ENCODE data around the gene GRIN3A.
"Not testable (repeated sequence)": the region's sequence is repeated elsewhere in the genome, so short reads cannot be mapped to it uniquely, and the experiment has no call there.

Gene GRIN3A

GRCh38 chr9:101579711-101580545 is 158.5 kb downstream of the GRIN3A start:
- DNase-seq (ENCODE audit: low spot score) (no peak), FAIRE-seq (no peak)

GRCh38 chr9:101578378-101578777 is 160.1 kb downstream of the GRIN3A start:
- FAIRE-seq = no peak
- no peak for DNase-seq (ENCODE audit: low spot score)

GRCh38 chr9:101574731-101575333 is 163.6 kb downstream of the GRIN3A start:
- FAIRE-seq = no peak
- no peak for DNase-seq (ENCODE audit: low spot score)

- DNase-seq (ENCODE audit: low spot score) (no peak), FAIRE-seq (no peak)
Observed at GRCh38 chr9:101572316-101572715, 166.1 kb downstream of the GRIN3A start.

GRCh38 chr9:101571114-101571513 is 167.3 kb downstream of the GRIN3A start:
- no peak for DNase-seq (ENCODE audit: low spot score)
- FAIRE-seq = no peak

GRCh38 chr9:101569741-101570501 is 168.5 kb downstream of the GRIN3A start:
- DNase-seq (ENCODE audit: low spot score) = no peak
- no peak for FAIRE-seq

GRCh38 chr9:101567725-101568350 is 170.6 kb downstream of the GRIN3A start:
- DNase-seq (ENCODE audit: low spot score) (no peak), FAIRE-seq (no peak)

- FAIRE-seq (no peak), DNase-seq (ENCODE audit: low spot score) (peak; percentile 28)
Observed at GRCh38 chr9:101566904-101567724, 171.3 kb downstream of the GRIN3A start.

- no peak for FAIRE-seq
- no peak for DNase-seq (ENCODE audit: low spot score)
Observed at GRCh38 chr9:101564252-101564651, 174.2 kb downstream of the GRIN3A start.

GRCh38 chr9:101562966-101563365 is 175.5 kb downstream of the GRIN3A start:
- FAIRE-seq = no peak

GRCh38 chr9:101561740-101562139 is 176.7 kb downstream of the GRIN3A start:
- DNase-seq (ENCODE audit: low spot score) (no peak), FAIRE-seq (no peak)

More at GRCh38 chr9:101562966-101563365, 175.5 kb downstream of the GRIN3A start:
- no peak for DNase-seq (ENCODE audit: low spot score)

GRCh38 chr9:101549472-101550098 is 188.9 kb downstream of the GRIN3A start:
- not testable (repeated sequence) for FAIRE-seq; DNase-seq (ENCODE audit: low spot score)

- FAIRE-seq = no peak
- no peak for DNase-seq (ENCODE audit: low spot score)
Observed at GRCh38 chr9:101543098-101543735, 195.2 kb downstream of the GRIN3A start.

- DNase-seq (ENCODE audit: low spot score) = no peak
- no peak for FAIRE-seq
Observed at GRCh38 chr9:101540069-101540468, 198.4 kb downstream of the GRIN3A start.

- no peak for DNase-seq (ENCODE audit: low spot score)
- no peak for FAIRE-seq
Observed at GRCh38 chr9:101536938-101537337, 201.5 kb downstream of the GRIN3A start.

GRCh38 chr9:101536351-101536750 is 202.1 kb downstream of the GRIN3A start:
- DNase-seq (ENCODE audit: low spot score) = no peak
- no peak for FAIRE-seq

- DNase-seq (ENCODE audit: low spot score) (peak; percentile 97), FAIRE-seq (peak; percentile 85)
Observed at GRCh38 chr9:101533334-101534204, 204.9 kb downstream of the GRIN3A start, which contains the start of gene RNF20. Gene RNF20 (plus strand): TSS chr9:101533853. CDS start chr9:101535424, 1,571 bp downstream.

GRCh38 chr9:101530076-101530711 is 208.3 kb downstream of the GRIN3A start:
- FAIRE-seq (peak; percentile 77), DNase-seq (ENCODE audit: low spot score) (peak; percentile 45)

All from RCC 7860 (cell line).